HepG2 (cell line): ENCODE data around the gene CRB1. TPM values are rescaled to one million over a fixed set of nuclear protein-coding genes. Genes with fewer than 3 reads are reported as not detected.
A peak's percentile ranks its signal among the peaks of the same experiment; 100 is the strongest.

Source experiments
- ATAC-seq: fragments of 200-7000 bp; cut with Tn5 transposase; 3 replicates; pipeline ENCODE4 v1.9.1; 2020; ENCODE audit warnings: mild to moderate bottlenecking, moderate library complexity
- BruUV-seq: library from RNA; stranded (reverse); fragments of 400-500 nt; replicated peaks from 2 replicates; lab custom pipeline; 2021; lab: Mats Ljungman, UMichigan
- CTCF ChIA-PET: fragments of 300-600 bp; formaldehyde crosslinking; extraction: SDS; loops from one replicate; lab custom pipeline; 2021; ENCODE audit warnings: low total read pairs, inconsistent platforms, low intra/inter-chr PET ratio; lab: Yijun Ruan, JAX
- POLR2A ChIA-PET: fragments of 350-600 bp; sonication (Branson Sonifier 250); formaldehyde crosslinking; loops from one replicate; lab custom pipeline; 2020; ENCODE audit warnings: antibody characterized with exemption, inconsistent platforms; lab: Yijun Ruan, JAX
- DNase-seq: peaks from one replicate; pipeline ENCODE4 v3.0.0-alpha.2; 2015; ENCODE audit warnings: low spot score
- FAIRE-seq: peaks from 3 replicates; lab custom pipeline; 2011; peaks lifted over from hg19 to GRCh38; lab: Jason Lieb, UNC
- H2AFZ ChIP-seq: one replicate; pipeline ENCODE4 v1.6.1; 2011; ENCODE audit warnings: low read length, inconsistent platforms
- H3K27ac ChIP-seq: fragments of 300-600 bp; 3 replicates; pipeline ENCODE4 v1.8.0; 2011; ENCODE audit warnings: mixed run types, mild to moderate bottlenecking, mixed read lengths, low read length, inconsistent platforms; ENCODE audit not compliant: insufficient read depth; ENCODE audit errors: extremely low read length
- H3K27me3 ChIP-seq, 2 experiments: fragments of 200-600 bp in 1 of 2; 2 replicates in 1 of 2; 3 replicates in 1 of 2; pipeline versions ENCODE4 v1.6.0 to v1.8.0; 2011; ENCODE audit warnings: low read length in 2 of 2, mild to moderate bottlenecking in 2 of 2, moderate library complexity in 2 of 2, inconsistent platforms in 1 of 2; ENCODE audit not compliant: insufficient read depth in 2 of 2, control insufficient read depth in 1 of 2
- H3K36me3 ChIP-seq, 2 experiments: fragments of 200-600 bp in 1 of 2; replicated peaks in 1 of 2; 2 replicates in 1 of 2; 3 replicates in 1 of 2; pipeline versions ENCODE4 v1.5.1 to v1.8.0; 2011; ENCODE audit warnings: low read length in 2 of 2, inconsistent platforms in 1 of 2; ENCODE audit not compliant: insufficient read depth in 2 of 2, control insufficient read depth in 1 of 2
- H3K4me1 ChIP-seq: 2 replicates; pipeline ENCODE4 v1.5.1; 2012; ENCODE audit warnings: low read length, inconsistent platforms; ENCODE audit not compliant: insufficient read depth
- H3K4me2 ChIP-seq: 2 replicates; pipeline ENCODE4 v1.6.0; 2011; ENCODE audit warnings: low read depth, low read length, inconsistent platforms
- H3K4me3 ChIP-seq, 3 experiments: fragments of 200-600 bp in 1 of 3; sonication (generic), shearing (Covaris generic) in 1 of 3; replicated peaks in 1 of 3; 2 replicates each; pipeline ENCODE4 v1.5.1; 2011 to 2016; ENCODE audit warnings: low read length in 3 of 3, inconsistent platforms in 2 of 3, low read depth in 2 of 3, mild to moderate bottlenecking in 2 of 3, control low read depth in 1 of 3, mixed read lengths in 1 of 3; ENCODE audit not compliant: insufficient read depth in 1 of 3
- H3K79me2 ChIP-seq: one replicate; pipeline ENCODE4 v1.6.1; 2011; ENCODE audit warnings: low read length, inconsistent platforms; ENCODE audit not compliant: insufficient read depth
- H3K9ac ChIP-seq: 2 replicates; pipeline ENCODE4 v1.6.0; 2011; ENCODE audit warnings: mild to moderate bottlenecking, low read depth, low read length, inconsistent platforms; ENCODE audit not compliant: insufficient read depth
- H3K9me3 ChIP-seq: 2 replicates; pipeline ENCODE4 v1.5.1; 2012; ENCODE audit warnings: mild to moderate bottlenecking, low read length
- H4K20me1 ChIP-seq: 2 replicates; pipeline ENCODE4 v1.6.0; 2011; ENCODE audit warnings: inconsistent platforms, mild to moderate bottlenecking, low read length, moderate library complexity; ENCODE audit not compliant: insufficient read depth
- ATF7 ChIP-seq, 2 experiments: fragments of 450-650 bp in 1 of 2; sonication (generic) in 1 of 2; formaldehyde crosslinking in 1 of 2; IDR thresholded peaks; 2 replicates each; pipeline versions ENCODE4 v1.4.0 to v1.6.1; 2016 to 2020; ENCODE audit warnings: antibody characterized with exemption in 1 of 2, mild to moderate bottlenecking in 1 of 2, missing genetic modification reagents in 1 of 2
- FOSL2 ChIP-seq: sonication (generic); formaldehyde crosslinking; IDR thresholded peaks from 2 replicates; pipeline ENCODE4 v1.4.0; 2020; ENCODE audit warnings: missing genetic modification reagents
- GTF3A ChIP-seq: sonication (generic); formaldehyde crosslinking; conservative IDR thresholded peaks from 2 replicates; pipeline ENCODE4 v1.4.0; 2020; ENCODE audit warnings: mild to moderate bottlenecking, missing genetic modification reagents
- JUN ChIP-seq: sonication (generic); formaldehyde crosslinking; IDR thresholded peaks from 2 replicates; pipeline ENCODE4 v1.4.0; 2020; ENCODE audit warnings: mild to moderate bottlenecking, missing genetic modification reagents
- KDM1A ChIP-seq: IDR thresholded peaks from 2 replicates; pipeline ENCODE4 v1.6.1; 2016; ENCODE audit warnings: missing compliant biosample characterization
- MAZ ChIP-seq, 2 experiments: sonication (generic) in 1 of 2; formaldehyde crosslinking in 1 of 2; IDR thresholded peaks; 2 replicates each; pipeline versions ENCODE4 v1.5.0 to v1.6.1; 2012 to 2020; ENCODE audit warnings: low read depth in 2 of 2, mild to moderate bottlenecking in 2 of 2, borderline replicate concordance in 1 of 2, improper control_type of control experiment in 1 of 2, low read length in 1 of 2, missing genetic modification reagents in 1 of 2, moderate library complexity in 1 of 2
- MED8 ChIP-seq: sonication (generic); formaldehyde crosslinking; IDR thresholded peaks from 2 replicates; pipeline ENCODE4 v1.8.1; 2023; ENCODE audit warnings: mild to moderate bottlenecking, missing genetic modification reagents; ENCODE audit not compliant: insufficient replicate concordance
- NCOA1 ChIP-seq: sonication (generic); formaldehyde crosslinking; IDR thresholded peaks from 2 replicates; pipeline ENCODE4 v1.9.0; 2021; ENCODE audit warnings: missing genetic modification reagents
- RFX5 ChIP-seq: IDR thresholded peaks from 2 replicates; pipeline ENCODE4 v1.6.1; 2011; ENCODE audit warnings: low read depth, low read length, improper control_type of control experiment
- SOX5 ChIP-seq: IDR thresholded peaks from 2 replicates; pipeline ENCODE4 v1.6.1; 2016; ENCODE audit warnings: borderline replicate concordance
- TBL1XR1 ChIP-seq: fragments of 150-350 bp; IDR thresholded peaks from 2 replicates; pipeline ENCODE4 v1.6.1; 2014; ENCODE audit warnings: borderline replicate concordance, low read length; ENCODE audit not compliant: partially characterized antibody
- TOE1 ChIP-seq: sonication (generic); formaldehyde crosslinking; IDR thresholded peaks from 2 replicates; pipeline ENCODE4 v1.4.0; 2020; ENCODE audit warnings: mild to moderate bottlenecking, missing genetic modification reagents
- XBP1 ChIP-seq: sonication (generic); formaldehyde crosslinking; IDR thresholded peaks from 2 replicates; pipeline ENCODE4 v1.5.0; 2020; ENCODE audit warnings: missing genetic modification reagents
- ZNF225 ChIP-seq: sonication (generic); formaldehyde crosslinking; IDR thresholded peaks from 2 replicates; pipeline ENCODE4 v1.4.0; 2020; ENCODE audit warnings: mild to moderate bottlenecking, missing genetic modification reagents
- ZNF790 ChIP-seq: sonication (generic); formaldehyde crosslinking; IDR thresholded peaks from 2 replicates; pipeline ENCODE4 v1.8.0; 2022; ENCODE audit warnings: missing genetic modification reagents, mild to moderate bottlenecking, borderline replicate concordance
- WGBS: methylation state at CpG from one replicate; pipeline ENCODE4 v1.1.6; 2017; ENCODE audit warnings: low lambda C conversion rate; 5-methylcytosine and 5-hydroxymethylcytosine counted together
- in situ Hi-C: cut with HindIII; loops from 2 replicates; pipeline ENCODE4 v1.10.0; 2017; ENCODE audit warnings: low pct_unique_long_range_greater_than_20kb; ENCODE audit not compliant: extremely low pct_ligation_motif_present
- intact Hi-C: fragments of 100-400 bp; cut with micrococcal nuclease; formaldehyde crosslinking; loops from one replicate; pipeline ENCODE4 v1.10.0; 2022; ENCODE audit not compliant: unreplicated experiment
- polyA plus RNA-seq, 8 experiments: library from polyadenylated mRNA; depleted of rRNA in 3 of 8; stranded (reverse) in 7 of 8; unstranded in 1 of 8; fragments of >200 nt; fragmentation: Illumina TruSeq in 4 of 8; extraction: Trizol in 4 of 8; gene quantifications; 2 replicates each; pipeline versions ENCODE4 v1.2.1 to v1.2.3, GENCODE V29; 2011 to 2016; ENCODE audit warnings: low read depth in 4 of 8, missing spikeins in 1 of 8, mixed read lengths in 1 of 8; ENCODE audit not compliant: insufficient read depth in 1 of 8
- total RNA-seq, 5 experiments: library from RNA; depleted of rRNA; stranded (reverse); fragments of >200 nt; fragmentation: Illumina TruSeq; extraction: Trizol; gene quantifications; 2 replicates each; pipeline ENCODE4 v1.2.3, GENCODE V29; 2016; ENCODE audit warnings: low read depth in 1 of 5
- TF ChIP-seq, protein P1 (sequence below): sonication (generic); formaldehyde crosslinking; IDR thresholded peaks from 2 replicates; pipeline ENCODE4 v1.4.0; 2020; ENCODE audit warnings: mild to moderate bottlenecking, missing genetic modification reagents

Gene CRB1
- total and polyA plus RNA-seq, 2 of the 13 experiments (the other 11 are each of a cell fraction or from before 2014, with no cell fraction given): 0.01 TPM; not detected in 1

DNA sequence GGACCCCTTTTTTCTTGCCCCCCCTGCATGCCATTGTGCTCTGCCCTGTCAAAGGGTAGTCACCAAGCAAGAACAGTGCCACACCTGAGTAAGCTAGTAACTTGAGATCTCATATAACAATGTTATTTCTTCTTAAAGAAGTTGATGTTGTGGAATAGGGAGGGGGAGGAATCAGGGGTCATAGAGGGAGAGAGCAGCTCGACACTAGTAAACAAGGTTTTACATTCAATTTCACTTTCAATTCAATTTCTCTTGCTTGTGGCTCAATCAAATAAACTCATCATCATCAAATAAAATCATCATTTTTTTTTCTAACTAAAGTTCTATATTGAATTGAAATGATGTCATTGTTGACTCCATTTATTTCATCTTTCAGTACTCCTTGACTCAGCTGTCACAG is 106.4 kb downstream of the CRB1 start:
- in situ Hi-C loops: loop anchor here (25.0 kb wide), 1 partner anchor 637 kb away; no protein-coding TSS in a partner anchor
- FAIRE-seq (no peak), DNase-seq (no peak), ATAC-seq (no peak)
- no TSS peak for BruUV-seq
- Histone ChIP-seq H3K36me3 (no peaks in the 10 kb centered on the region), H3K4me1 (no peaks in the 10 kb centered on the region), H3K9me3 (no peaks in the 10 kb centered on the region), H3K9ac (no peak overlapping the region), H3K27ac (no peak overlapping the region), H4K20me1 (no peaks in the 10 kb centered on the region), H3K4me2 (no peak overlapping the region), H3K27me3 (no peaks in the 10 kb centered on the region), H3K79me2 (no peaks in the 10 kb centered on the region), H2AFZ (no peak overlapping the region), H3K4me3 (no peak overlapping the region)
- TF ChIP-seq FOSL2: no peak
- peak; percentile 36; the same call in 1 of the 2 replicates for TF ChIP-seq ATF7 (IDR thresholded peaks at IDR 0.05)
- no peak for TF ChIP-seq ATF7 (CRISPR knock-in tag; IDR thresholded peaks at IDR 0.05)
- no peak for TF ChIP-seq SOX5 (CRISPR knock-in tag)
- TF ChIP-seq MAZ (IDR thresholded peaks at IDR 0.05; ENCODE audit: borderline replicate concordance, low read depth, low read length): no peak
- no peak for TF ChIP-seq MAZ (CRISPR knock-in tag; IDR thresholded peaks at IDR 0.05; ENCODE audit: low read depth)
- CTCF ChIA-PET: no interaction called here
- WGBS: 0% methylated on average over 1 of the region's 1 CpG
- intact Hi-C loops: no loop called here
- POLR2A ChIA-PET: no interaction called here

DNA sequence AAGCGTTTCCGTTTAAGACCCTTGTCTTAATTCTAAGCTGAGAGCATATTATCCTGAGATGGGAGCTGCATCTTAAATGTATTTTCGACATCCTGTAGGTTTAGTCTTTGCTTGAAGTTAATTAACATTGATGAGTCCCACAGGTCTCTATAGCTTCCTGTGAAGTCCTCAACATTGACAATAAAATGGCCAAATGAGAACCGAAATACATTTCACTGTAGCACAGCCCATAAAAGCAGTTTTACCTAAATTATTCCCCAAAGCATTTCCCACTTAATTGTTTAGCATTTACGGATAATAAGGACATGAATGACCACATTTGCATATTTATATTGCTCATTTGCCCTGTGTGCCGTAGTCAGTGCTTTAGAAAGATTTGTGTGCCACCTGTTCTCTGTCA is 116.4 kb downstream of the CRB1 start:
- ChIA-PET POLR2A (no interaction called here), CTCF (no interaction called here)
- no peak overlapping the region for H3K27ac ChIP-seq
- H3K27me3 ChIP-seq: no peaks in the 10 kb centered on the region
- no peak for DNase-seq
- no TSS peak for BruUV-seq
- no peak overlapping the region for H3K4me3 ChIP-seq
- no peak for FAIRE-seq
- no peak overlapping the region for H3K4me2 ChIP-seq
- no peaks in the 10 kb centered on the region for H3K4me1 ChIP-seq
- intact Hi-C loops (no loop called here), in situ Hi-C loops (no loop called here)
- H2AFZ ChIP-seq: no peak overlapping the region
- H3K9me3 ChIP-seq: no peaks in the 10 kb centered on the region
- ATAC-seq: no peak
- H3K9ac ChIP-seq: no peak overlapping the region
- no peaks in the 10 kb centered on the region for H4K20me1 ChIP-seq
- 8% methylated on average over 6 of the region's 6 CpGs for WGBS
- H3K79me2 ChIP-seq: no peaks in the 10 kb centered on the region
- H3K36me3 ChIP-seq: no peaks in the 10 kb centered on the region
- TF ChIP-seq JUN (CRISPR knock-in tag) (no peak), TBL1XR1 (no peak), ZNF790 (CRISPR knock-in tag) (no peak), MED8 (CRISPR knock-in tag) (no peak), GTF3A (no peak), XBP1 (no peak), KDM1A (CRISPR knock-in tag) (no peak), NCOA1 (CRISPR knock-in tag) (no peak), RFX5 (no peak), TOE1 (CRISPR knock-in tag) (no peak), ZNF225 (CRISPR knock-in tag) (no peak)
- TF ChIP-seq, protein P1, sequence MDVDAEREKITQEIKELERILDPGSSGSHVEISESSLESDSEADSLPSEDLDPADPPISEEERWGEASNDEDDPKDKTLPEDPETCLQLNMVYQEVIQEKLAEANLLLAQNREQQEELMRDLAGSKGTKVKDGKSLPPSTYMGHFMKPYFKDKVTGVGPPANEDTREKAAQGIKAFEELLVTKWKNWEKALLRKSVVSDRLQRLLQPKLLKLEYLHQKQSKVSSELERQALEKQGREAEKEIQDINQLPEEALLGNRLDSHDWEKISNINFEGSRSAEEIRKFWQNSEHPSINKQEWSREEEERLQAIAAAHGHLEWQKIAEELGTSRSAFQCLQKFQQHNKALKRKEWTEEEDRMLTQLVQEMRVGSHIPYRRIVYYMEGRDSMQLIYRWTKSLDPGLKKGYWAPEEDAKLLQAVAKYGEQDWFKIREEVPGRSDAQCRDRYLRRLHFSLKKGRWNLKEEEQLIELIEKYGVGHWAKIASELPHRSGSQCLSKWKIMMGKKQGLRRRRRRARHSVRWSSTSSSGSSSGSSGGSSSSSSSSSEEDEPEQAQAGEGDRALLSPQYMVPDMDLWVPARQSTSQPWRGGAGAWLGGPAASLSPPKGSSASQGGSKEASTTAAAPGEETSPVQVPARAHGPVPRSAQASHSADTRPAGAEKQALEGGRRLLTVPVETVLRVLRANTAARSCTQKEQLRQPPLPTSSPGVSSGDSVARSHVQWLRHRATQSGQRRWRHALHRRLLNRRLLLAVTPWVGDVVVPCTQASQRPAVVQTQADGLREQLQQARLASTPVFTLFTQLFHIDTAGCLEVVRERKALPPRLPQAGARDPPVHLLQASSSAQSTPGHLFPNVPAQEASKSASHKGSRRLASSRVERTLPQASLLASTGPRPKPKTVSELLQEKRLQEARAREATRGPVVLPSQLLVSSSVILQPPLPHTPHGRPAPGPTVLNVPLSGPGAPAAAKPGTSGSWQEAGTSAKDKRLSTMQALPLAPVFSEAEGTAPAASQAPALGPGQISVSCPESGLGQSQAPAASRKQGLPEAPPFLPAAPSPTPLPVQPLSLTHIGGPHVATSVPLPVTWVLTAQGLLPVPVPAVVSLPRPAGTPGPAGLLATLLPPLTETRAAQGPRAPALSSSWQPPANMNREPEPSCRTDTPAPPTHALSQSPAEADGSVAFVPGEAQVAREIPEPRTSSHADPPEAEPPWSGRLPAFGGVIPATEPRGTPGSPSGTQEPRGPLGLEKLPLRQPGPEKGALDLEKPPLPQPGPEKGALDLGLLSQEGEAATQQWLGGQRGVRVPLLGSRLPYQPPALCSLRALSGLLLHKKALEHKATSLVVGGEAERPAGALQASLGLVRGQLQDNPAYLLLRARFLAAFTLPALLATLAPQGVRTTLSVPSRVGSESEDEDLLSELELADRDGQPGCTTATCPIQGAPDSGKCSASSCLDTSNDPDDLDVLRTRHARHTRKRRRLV (CRISPR knock-in tag): no peak
